OCI-LY1 (cell line): ENCODE data around the gene DBN1.

Experiments
- H2AFZ ChIP-seq: fragments of 200-600 bp; sonication (generic), shearing (Covaris generic); 2 replicates; pipeline ENCODE4 v1.6.0; 2014; ENCODE audit warnings: antibody characterized with exemption, mild to moderate bottlenecking, low read length
- H3F3A ChIP-seq: fragments of 200-600 bp; sonication (generic), shearing (Covaris generic); 2 replicates; pipeline ENCODE4 v1.6.0; 2014; ENCODE audit warnings: mild to moderate bottlenecking, antibody characterized with exemption, low read length, moderate library complexity; ENCODE audit not compliant: insufficient read depth
- H3K27ac ChIP-seq: fragments of 200-600 bp; sonication (generic); 2 replicates; pipeline ENCODE4 v1.5.1; 2014; ENCODE audit warnings: low read length, mixed run types, mild to moderate bottlenecking, low read depth; ENCODE audit not compliant: poor library complexity, severe bottlenecking
- H3K27me3 ChIP-seq: fragments of 200-600 bp; sonication (generic); 2 replicates; pipeline ENCODE4 v1.6.0; 2014; ENCODE audit warnings: antibody characterized with exemption, mild to moderate bottlenecking, low read length, moderate library complexity; ENCODE audit not compliant: insufficient read depth
- H3K36me3 ChIP-seq: fragments of 200-600 bp; sonication (generic); 2 replicates; pipeline ENCODE4 v1.6.1; 2014; ENCODE audit warnings: mild to moderate bottlenecking, antibody characterized with exemption, low read length, moderate library complexity, mixed read lengths; ENCODE audit not compliant: insufficient read depth
- H3K4me1 ChIP-seq: fragments of 200-600 bp; sonication (generic); 2 replicates; pipeline ENCODE4 v1.5.1; 2014; ENCODE audit warnings: mild to moderate bottlenecking, low read length, moderate library complexity; ENCODE audit not compliant: insufficient read depth, severe bottlenecking
- H3K4me2 ChIP-seq: fragments of 200-600 bp; sonication (generic), shearing (Covaris generic); 2 replicates; pipeline ENCODE4 v1.6.1; 2014; ENCODE audit warnings: low read length
- H3K4me3 ChIP-seq: fragments of 200-600 bp; sonication (generic); 2 replicates; pipeline ENCODE4 v1.5.1; 2014; ENCODE audit warnings: low read length, low read depth, mild to moderate bottlenecking, mixed read lengths; ENCODE audit not compliant: poor library complexity, severe bottlenecking
- H3K79me2 ChIP-seq: fragments of 200-600 bp; shearing (Covaris generic); 2 replicates; pipeline ENCODE4 v1.6.1; 2016; ENCODE audit warnings: mixed run types, low read length, mixed read lengths; ENCODE audit not compliant: insufficient read depth
- H3K9ac ChIP-seq: fragments of 200-600 bp; sonication (generic), shearing (Covaris generic); 2 replicates; pipeline ENCODE4 v1.6.1; 2014; ENCODE audit warnings: mild to moderate bottlenecking, low read length, mixed read lengths
- H3K9me2 ChIP-seq: fragments of 200-600 bp; sonication (generic), shearing (Covaris generic); 2 replicates; pipeline ENCODE4 v1.6.1; 2014; ENCODE audit warnings: low read depth, mild to moderate bottlenecking, low read length, mixed read lengths
- H3K9me3 ChIP-seq: fragments of 200-600 bp; shearing (Covaris generic); 2 replicates; pipeline ENCODE4 v1.6.1; 2014; ENCODE audit warnings: low read length, mixed read lengths
- H4K20me1 ChIP-seq: fragments of 200-600 bp; sonication (generic), shearing (Covaris generic); 2 replicates; pipeline ENCODE4 v1.6.0; 2016; ENCODE audit warnings: mild to moderate bottlenecking, low read length; ENCODE audit not compliant: insufficient read depth
- EZH2 ChIP-seq: fragments of 200-600 bp; sonication (generic), shearing (Covaris generic); IDR thresholded peaks from 2 replicates; pipeline ENCODE4 v1.8.0; 2017; ENCODE audit warnings: borderline replicate concordance, mixed run types, mild to moderate bottlenecking, antibody characterized with exemption, low read length, moderate library complexity, mixed read lengths
- TF ChIP-seq, protein P1 (sequence below): fragments of 200-600 bp; sonication (generic), shearing (Covaris generic); IDR thresholded peaks from 2 replicates; pipeline ENCODE4 v1.5.1; 2017; ENCODE audit warnings: mild to moderate bottlenecking, antibody characterized with exemption, low read length, moderate library complexity, mixed read lengths

The DBN1 gene

DNA sequence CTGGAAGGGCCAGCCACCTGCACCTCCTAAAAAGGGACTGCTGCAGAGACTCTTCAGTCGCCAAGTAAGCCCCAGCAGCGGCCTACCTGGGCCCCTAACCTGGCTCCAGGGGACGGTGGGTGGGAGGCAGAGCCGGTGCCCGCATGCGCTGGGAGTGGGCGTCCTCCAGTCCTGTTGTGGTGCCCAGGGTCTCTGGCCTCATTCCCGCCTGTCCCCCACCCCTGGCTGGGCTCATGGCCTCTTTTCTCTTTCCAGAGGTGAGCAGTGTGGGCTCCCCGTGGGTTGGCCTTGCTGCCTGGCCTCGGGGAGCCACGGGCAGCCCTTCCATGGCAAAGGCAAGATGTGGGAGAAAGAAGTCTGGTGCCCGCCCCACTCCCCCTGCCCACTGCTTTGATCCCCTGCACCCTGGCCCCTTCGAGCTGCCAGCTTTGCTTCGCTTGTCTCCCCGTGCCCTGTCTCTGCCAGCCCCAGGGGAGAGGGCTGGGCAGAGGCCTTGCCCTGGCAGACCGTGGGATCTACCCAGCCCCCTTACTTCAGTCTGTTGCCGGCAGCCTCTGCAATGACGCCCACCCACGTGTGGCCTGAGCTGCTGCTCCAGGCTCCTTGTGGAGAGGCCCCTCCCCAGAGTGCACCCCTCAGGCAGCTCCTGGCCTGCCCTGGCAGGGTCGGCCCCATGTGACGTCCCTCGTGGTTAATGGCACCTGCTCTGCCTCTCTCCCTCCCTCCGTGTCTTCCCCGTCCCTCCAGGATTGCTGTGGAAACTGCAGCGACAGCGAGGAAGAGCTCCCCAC lies 32.2 kb downstream of the DBN1 start:
- H3K9me2 ChIP-seq: no peaks in the 10 kb centered on the region
- no peak overlapping the region for H3K4me2 ChIP-seq
- H3K27ac ChIP-seq: no peak overlapping the region
- H3K36me3 ChIP-seq: peaks cover 52% of the 10 kb centered on the region
- no peak for TF ChIP-seq EZH2
- TF ChIP-seq, protein P1, sequence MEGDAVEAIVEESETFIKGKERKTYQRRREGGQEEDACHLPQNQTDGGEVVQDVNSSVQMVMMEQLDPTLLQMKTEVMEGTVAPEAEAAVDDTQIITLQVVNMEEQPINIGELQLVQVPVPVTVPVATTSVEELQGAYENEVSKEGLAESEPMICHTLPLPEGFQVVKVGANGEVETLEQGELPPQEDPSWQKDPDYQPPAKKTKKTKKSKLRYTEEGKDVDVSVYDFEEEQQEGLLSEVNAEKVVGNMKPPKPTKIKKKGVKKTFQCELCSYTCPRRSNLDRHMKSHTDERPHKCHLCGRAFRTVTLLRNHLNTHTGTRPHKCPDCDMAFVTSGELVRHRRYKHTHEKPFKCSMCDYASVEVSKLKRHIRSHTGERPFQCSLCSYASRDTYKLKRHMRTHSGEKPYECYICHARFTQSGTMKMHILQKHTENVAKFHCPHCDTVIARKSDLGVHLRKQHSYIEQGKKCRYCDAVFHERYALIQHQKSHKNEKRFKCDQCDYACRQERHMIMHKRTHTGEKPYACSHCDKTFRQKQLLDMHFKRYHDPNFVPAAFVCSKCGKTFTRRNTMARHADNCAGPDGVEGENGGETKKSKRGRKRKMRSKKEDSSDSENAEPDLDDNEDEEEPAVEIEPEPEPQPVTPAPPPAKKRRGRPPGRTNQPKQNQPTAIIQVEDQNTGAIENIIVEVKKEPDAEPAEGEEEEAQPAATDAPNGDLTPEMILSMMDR: no peak
- H4K20me1 ChIP-seq: no peaks in the 10 kb centered on the region
- H3K9me3 ChIP-seq: no peaks in the 10 kb centered on the region
- no peak overlapping the region for H3K4me3 ChIP-seq
- H3K4me1 ChIP-seq: peaks cover 9% of the 10 kb centered on the region
- no peaks in the 10 kb centered on the region for H3K79me2 ChIP-seq
- no peaks in the 10 kb centered on the region for H3F3A ChIP-seq
- H3K9ac ChIP-seq: no peak overlapping the region
- H3K27me3 ChIP-seq: no peaks in the 10 kb centered on the region
- H2AFZ ChIP-seq: no peak overlapping the region

DNA sequence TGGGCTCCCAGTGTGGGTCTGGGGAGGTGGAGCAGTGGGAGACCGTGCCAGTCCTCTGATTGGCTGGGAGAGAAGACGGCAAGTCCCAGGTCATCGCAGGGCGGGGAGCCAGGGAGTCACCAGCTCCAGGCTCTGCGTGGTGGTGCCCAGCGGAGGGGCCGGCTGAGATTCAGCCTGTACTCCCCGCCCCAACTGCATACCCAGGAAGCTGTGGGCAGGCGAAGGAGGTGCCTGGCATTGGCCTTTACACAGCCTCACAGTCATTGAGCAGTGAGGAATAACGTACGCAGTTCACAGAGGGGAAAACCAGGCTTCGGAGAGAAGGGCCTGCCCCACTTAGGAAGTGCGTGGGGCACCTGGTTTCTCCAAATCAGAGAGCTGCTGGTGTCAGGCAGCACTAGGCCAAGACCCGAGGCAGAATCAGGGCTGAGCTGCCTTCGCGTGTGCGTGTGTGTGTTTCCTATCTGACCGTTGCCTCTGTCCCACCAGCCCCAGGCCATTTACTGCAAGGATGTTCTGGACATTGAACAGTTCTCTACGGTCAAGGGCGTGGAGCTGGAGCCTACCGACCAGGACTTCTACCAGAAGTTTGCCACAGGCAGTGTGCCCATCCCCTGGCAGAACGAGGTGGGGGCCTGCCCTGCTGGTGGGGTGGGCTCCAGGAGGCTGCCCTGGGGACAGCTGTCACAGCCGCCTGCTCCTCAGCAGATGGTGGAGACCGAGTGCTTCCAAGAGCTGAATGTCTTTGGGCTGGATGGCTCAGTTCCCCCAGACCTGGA lies 33.0 kb downstream of the DBN1 start:
- Histone ChIP-seq H3K27me3 (no peaks in the 10 kb centered on the region), H3K4me2 (no peak overlapping the region), H3K9me3 (no peaks in the 10 kb centered on the region), H3K4me3 (no peak overlapping the region), H3K9me2 (no peaks in the 10 kb centered on the region), H3F3A (no peaks in the 10 kb centered on the region), H3K9ac (no peak overlapping the region), H3K79me2 (no peaks in the 10 kb centered on the region), H3K27ac (no peak overlapping the region), H4K20me1 (no peaks in the 10 kb centered on the region), H3K4me1 (peaks cover 1% of the 10 kb centered on the region), H3K36me3 (peaks cover 59% of the 10 kb centered on the region), H2AFZ (no peak overlapping the region)
- TF ChIP-seq, protein P1: no peak
- no peak for TF ChIP-seq EZH2

DNA sequence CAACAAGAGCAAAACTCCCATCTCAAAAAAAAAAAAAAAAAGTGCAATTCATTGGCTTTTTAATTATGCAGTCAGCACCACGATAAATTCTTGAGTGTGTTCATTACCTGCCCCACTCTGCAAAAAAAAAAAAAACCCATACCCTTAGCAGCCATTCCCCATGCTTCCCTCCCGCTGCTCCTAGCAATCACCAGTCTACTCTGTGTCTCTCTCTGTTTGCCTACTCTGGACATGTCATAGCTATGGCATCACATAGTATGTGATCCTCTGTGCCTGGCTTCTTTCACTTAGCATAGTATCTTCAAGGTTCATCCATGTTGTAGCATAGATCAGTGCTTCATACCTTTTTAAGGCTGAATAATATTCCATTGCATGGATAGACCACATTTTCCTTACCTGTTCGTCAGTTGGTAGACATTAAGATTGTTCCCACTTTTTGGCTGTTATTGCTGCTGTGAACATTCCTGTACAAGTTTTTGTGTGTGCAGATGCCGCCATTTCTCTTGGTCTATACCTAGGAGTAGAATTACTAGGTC lies 33.8 kb downstream of the DBN1 start:
- Histone ChIP-seq H3K9me2 (no peaks in the 10 kb centered on the region), H3F3A (no peaks in the 10 kb centered on the region), H4K20me1 (no peaks in the 10 kb centered on the region), H3K36me3 (peaks cover 67% of the 10 kb centered on the region), H2AFZ (no peak overlapping the region), H3K27ac (no peak overlapping the region), H3K27me3 (no peaks in the 10 kb centered on the region), H3K79me2 (no peaks in the 10 kb centered on the region), H3K4me3 (no peak overlapping the region), H3K9ac (no peak overlapping the region), H3K9me3 (no peaks in the 10 kb centered on the region), H3K4me2 (no peak overlapping the region), H3K4me1 (no peaks in the 10 kb centered on the region)
- no peak for TF ChIP-seq EZH2
- TF ChIP-seq, protein P1: no peak
